Glutamatergic neuron (in vitro differentiated cells): Measurements from ENCODE around the gene ACOX2. TPM values are rescaled to one million over a fixed set of nuclear protein-coding genes. Genes with fewer than 3 reads are reported as not detected.
A peak's percentile ranks its signal among the peaks of the same experiment; 100 is the strongest.
"Not testable (repeated sequence)": the region's sequence is repeated elsewhere in the genome, so short reads cannot be mapped to it uniquely, and the experiment has no call there.

ENCODE experiments used
- DNase-seq: peaks from one replicate; pipeline ENCODE4 v3.0.0; 2022
- H3K27ac Mint-ChIP-seq: one replicate; pipeline ENCODE4 v1.8.0; 2020; ENCODE audit warnings: mild to moderate bottlenecking, mixed read lengths, inconsistent platforms; ENCODE audit not compliant: unreplicated experiment
- H3K27me3 Mint-ChIP-seq: one replicate; pipeline ENCODE4 v1.8.0; 2020; ENCODE audit warnings: mild to moderate bottlenecking, moderate library complexity, mixed read lengths, inconsistent platforms; ENCODE audit not compliant: unreplicated experiment
- H3K36me3 Mint-ChIP-seq: one replicate; pipeline ENCODE4 v1.8.0; 2020; ENCODE audit warnings: mild to moderate bottlenecking, mixed read lengths, inconsistent platforms; ENCODE audit not compliant: unreplicated experiment
- H3K4me1 Mint-ChIP-seq: one replicate; pipeline ENCODE4 v1.8.0; 2020; ENCODE audit warnings: mild to moderate bottlenecking, low read depth, mixed read lengths, inconsistent platforms; ENCODE audit not compliant: unreplicated experiment
- H3K4me3 Mint-ChIP-seq: one replicate; pipeline ENCODE4 v1.8.0; 2020; ENCODE audit warnings: mild to moderate bottlenecking, mixed read lengths, inconsistent platforms; ENCODE audit not compliant: unreplicated experiment
- H3K9me3 Mint-ChIP-seq: one replicate; pipeline ENCODE4 v1.8.0; 2020; ENCODE audit warnings: mild to moderate bottlenecking, moderate library complexity, mixed read lengths, inconsistent platforms; ENCODE audit not compliant: unreplicated experiment
- total RNA-seq: library from RNA; stranded (reverse); fragmentation: NEBNext Ultra II Directional; extraction: Animal tissue kit (Norgen Biotek cat#: 25700); gene quantifications from one replicate; pipeline ENCODE4 v1.2.1, GENCODE V29; 2021; ENCODE audit not compliant: unreplicated experiment
- TF ChIP-seq, protein P1 (sequence below): fragments of 200-600 bp; sonication (generic); IDR thresholded peaks from one replicate; pipeline ENCODE4 v1.5.0; 2021; ENCODE audit not compliant: partially characterized antibody, unreplicated experiment

Gene ACOX2
- total RNA-seq, 1 donor from 2014 or later = 0.59 TPM

DNA sequence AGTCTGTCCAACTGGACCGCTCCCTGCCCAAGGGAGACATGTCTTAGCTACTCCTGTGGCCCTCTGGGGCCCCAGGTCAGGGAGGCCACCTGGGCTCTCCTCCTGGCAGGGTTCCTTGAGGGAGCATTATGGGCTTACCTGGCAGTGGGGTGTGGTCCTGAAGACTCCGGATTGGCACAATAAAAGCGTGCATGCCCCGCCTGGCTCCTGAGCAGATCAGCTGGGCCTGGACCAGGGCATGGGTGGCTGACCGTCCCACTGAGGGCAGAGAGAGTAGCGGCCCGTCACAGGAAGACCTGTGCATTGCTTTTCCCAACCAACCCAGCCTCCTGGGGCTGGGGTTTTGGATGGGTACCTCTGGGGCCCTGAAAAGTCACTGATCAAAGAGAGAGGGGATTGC is 5.4 kb downstream of the ACOX2 start:
- TF ChIP-seq, protein P1, sequence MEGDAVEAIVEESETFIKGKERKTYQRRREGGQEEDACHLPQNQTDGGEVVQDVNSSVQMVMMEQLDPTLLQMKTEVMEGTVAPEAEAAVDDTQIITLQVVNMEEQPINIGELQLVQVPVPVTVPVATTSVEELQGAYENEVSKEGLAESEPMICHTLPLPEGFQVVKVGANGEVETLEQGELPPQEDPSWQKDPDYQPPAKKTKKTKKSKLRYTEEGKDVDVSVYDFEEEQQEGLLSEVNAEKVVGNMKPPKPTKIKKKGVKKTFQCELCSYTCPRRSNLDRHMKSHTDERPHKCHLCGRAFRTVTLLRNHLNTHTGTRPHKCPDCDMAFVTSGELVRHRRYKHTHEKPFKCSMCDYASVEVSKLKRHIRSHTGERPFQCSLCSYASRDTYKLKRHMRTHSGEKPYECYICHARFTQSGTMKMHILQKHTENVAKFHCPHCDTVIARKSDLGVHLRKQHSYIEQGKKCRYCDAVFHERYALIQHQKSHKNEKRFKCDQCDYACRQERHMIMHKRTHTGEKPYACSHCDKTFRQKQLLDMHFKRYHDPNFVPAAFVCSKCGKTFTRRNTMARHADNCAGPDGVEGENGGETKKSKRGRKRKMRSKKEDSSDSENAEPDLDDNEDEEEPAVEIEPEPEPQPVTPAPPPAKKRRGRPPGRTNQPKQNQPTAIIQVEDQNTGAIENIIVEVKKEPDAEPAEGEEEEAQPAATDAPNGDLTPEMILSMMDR = no peak
- H3K27ac Mint-ChIP-seq = no peak overlapping the region
- no peaks in the 10 kb centered on the region for H3K36me3 Mint-ChIP-seq
- peaks cover 4% of the 10 kb centered on the region for H3K27me3 Mint-ChIP-seq
- peaks cover 2% of the 10 kb centered on the region for H3K4me1 Mint-ChIP-seq
- H3K9me3 Mint-ChIP-seq = peaks cover 2% of the 10 kb centered on the region
- H3K4me3 Mint-ChIP-seq = no peak overlapping the region
- DNase-seq = no peak

DNA sequence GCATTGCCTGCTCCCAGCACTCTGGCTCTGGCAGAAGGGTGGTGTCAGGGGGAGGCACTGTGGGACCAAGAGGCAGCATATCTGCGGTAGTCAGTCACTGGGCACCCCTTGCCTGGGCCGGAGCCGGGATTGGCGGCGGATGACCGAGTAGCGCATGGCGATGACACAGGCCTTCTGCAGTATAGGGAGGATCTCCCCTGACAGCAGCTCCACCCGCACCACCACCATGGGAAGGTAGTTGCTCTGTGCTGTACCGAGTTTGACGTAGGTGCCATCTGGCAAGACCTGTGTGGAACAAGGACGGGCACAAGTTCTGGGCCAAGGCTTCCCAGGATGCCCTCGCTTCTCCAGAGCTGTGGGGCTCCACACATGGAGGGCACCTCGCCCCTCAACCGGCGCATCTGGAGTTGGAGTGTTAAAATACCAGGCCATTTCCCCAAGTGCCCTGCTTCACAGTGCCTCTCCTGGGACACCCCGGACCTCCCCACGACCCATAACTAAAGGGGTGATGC is 6.6 kb downstream of the ACOX2 start:
- H3K27me3 Mint-ChIP-seq = peaks cover 6% of the 10 kb centered on the region
- no peak for DNase-seq
- no peak overlapping the region for H3K27ac Mint-ChIP-seq
- H3K4me1 Mint-ChIP-seq = peaks cover 2% of the 10 kb centered on the region
- TF ChIP-seq, protein P1 = no peak
- H3K36me3 Mint-ChIP-seq = no peaks in the 10 kb centered on the region
- no peak overlapping the region for H3K4me3 Mint-ChIP-seq
- peaks cover 2% of the 10 kb centered on the region for H3K9me3 Mint-ChIP-seq

GRCh38 chr3:58529516-58530353 is 7.3 kb downstream of the ACOX2 start:
- H3K9me3 Mint-ChIP-seq = peaks cover 2% of the 10 kb centered on the region
- DNase-seq = peak; percentile 86
- no peak overlapping the region for H3K27ac Mint-ChIP-seq
- no peaks in the 10 kb centered on the region for H3K36me3 Mint-ChIP-seq
- TF ChIP-seq, protein P1 = no peak
- H3K27me3 Mint-ChIP-seq = peaks cover 8% of the 10 kb centered on the region
- H3K4me3 Mint-ChIP-seq = no peak overlapping the region
- H3K4me1 Mint-ChIP-seq = peaks cover 2% of the 10 kb centered on the region

DNA sequence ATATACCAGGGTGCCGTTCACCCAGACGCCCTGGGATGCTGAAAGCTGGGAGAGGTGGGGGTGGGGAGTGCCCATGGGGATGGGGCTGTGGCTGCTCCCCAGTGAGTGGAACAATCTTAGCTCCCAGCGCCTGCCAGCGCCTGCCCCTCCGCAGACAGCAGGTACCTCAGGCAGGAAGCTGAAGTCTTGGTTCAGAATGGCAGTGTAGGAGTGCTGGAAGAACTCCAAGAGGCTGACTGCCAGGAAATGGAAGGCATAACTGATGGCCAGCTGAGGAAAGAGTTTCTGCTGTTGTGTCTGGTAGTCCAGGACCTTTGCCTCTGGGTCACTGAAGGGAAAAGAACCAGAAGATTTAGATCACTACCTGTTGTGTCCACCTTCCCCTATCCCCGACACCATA is 8.4 kb downstream of the ACOX2 start:
- H3K27ac Mint-ChIP-seq = no peak overlapping the region
- DNase-seq = no peak
- no peaks in the 10 kb centered on the region for H3K36me3 Mint-ChIP-seq
- TF ChIP-seq, protein P1 = no peak
- H3K27me3 Mint-ChIP-seq = peaks cover 10% of the 10 kb centered on the region
- peaks cover 4% of the 10 kb centered on the region for H3K4me1 Mint-ChIP-seq
- no peak overlapping the region for H3K4me3 Mint-ChIP-seq
- peaks cover 2% of the 10 kb centered on the region for H3K9me3 Mint-ChIP-seq

- not testable (repeated sequence) for DNase-seq, H3K4me1 Mint-ChIP-seq, H3K9me3 Mint-ChIP-seq, H3K27ac Mint-ChIP-seq, H3K27me3 Mint-ChIP-seq, H3K36me3 Mint-ChIP-seq, H3K4me3 Mint-ChIP-seq
Measured at GRCh38 chr3:58527440-58527839, 9.6 kb downstream of the ACOX2 start.
